OCI-LY1 (cell line): ENCODE data around the gene ENTPD3.

ENCODE experiments used
- H2AFZ ChIP-seq: fragments of 200-600 bp; sonication (generic), shearing (Covaris generic); 2 replicates; pipeline ENCODE4 v1.6.0; 2014; ENCODE audit warnings: antibody characterized with exemption, mild to moderate bottlenecking, low read length
- H3F3A ChIP-seq: fragments of 200-600 bp; sonication (generic), shearing (Covaris generic); 2 replicates; pipeline ENCODE4 v1.6.0; 2014; ENCODE audit warnings: mild to moderate bottlenecking, antibody characterized with exemption, low read length, moderate library complexity; ENCODE audit not compliant: insufficient read depth
- H3K27ac ChIP-seq: fragments of 200-600 bp; sonication (generic); 2 replicates; pipeline ENCODE4 v1.5.1; 2014; ENCODE audit warnings: low read length, mixed run types, mild to moderate bottlenecking, low read depth; ENCODE audit not compliant: poor library complexity, severe bottlenecking
- H3K27me3 ChIP-seq: fragments of 200-600 bp; sonication (generic); 2 replicates; pipeline ENCODE4 v1.6.0; 2014; ENCODE audit warnings: antibody characterized with exemption, mild to moderate bottlenecking, low read length, moderate library complexity; ENCODE audit not compliant: insufficient read depth
- H3K36me3 ChIP-seq: fragments of 200-600 bp; sonication (generic); 2 replicates; pipeline ENCODE4 v1.6.1; 2014; ENCODE audit warnings: mild to moderate bottlenecking, antibody characterized with exemption, low read length, moderate library complexity, mixed read lengths; ENCODE audit not compliant: insufficient read depth
- H3K4me1 ChIP-seq: fragments of 200-600 bp; sonication (generic); 2 replicates; pipeline ENCODE4 v1.5.1; 2014; ENCODE audit warnings: mild to moderate bottlenecking, low read length, moderate library complexity; ENCODE audit not compliant: insufficient read depth, severe bottlenecking
- H3K4me2 ChIP-seq: fragments of 200-600 bp; sonication (generic), shearing (Covaris generic); 2 replicates; pipeline ENCODE4 v1.6.1; 2014; ENCODE audit warnings: low read length
- H3K4me3 ChIP-seq: fragments of 200-600 bp; sonication (generic); 2 replicates; pipeline ENCODE4 v1.5.1; 2014; ENCODE audit warnings: low read length, low read depth, mild to moderate bottlenecking, mixed read lengths; ENCODE audit not compliant: poor library complexity, severe bottlenecking
- H3K79me2 ChIP-seq: fragments of 200-600 bp; shearing (Covaris generic); 2 replicates; pipeline ENCODE4 v1.6.1; 2016; ENCODE audit warnings: mixed run types, low read length, mixed read lengths; ENCODE audit not compliant: insufficient read depth
- H3K9ac ChIP-seq: fragments of 200-600 bp; sonication (generic), shearing (Covaris generic); 2 replicates; pipeline ENCODE4 v1.6.1; 2014; ENCODE audit warnings: mild to moderate bottlenecking, low read length, mixed read lengths
- H3K9me2 ChIP-seq: fragments of 200-600 bp; sonication (generic), shearing (Covaris generic); 2 replicates; pipeline ENCODE4 v1.6.1; 2014; ENCODE audit warnings: low read depth, mild to moderate bottlenecking, low read length, mixed read lengths
- H3K9me3 ChIP-seq: fragments of 200-600 bp; shearing (Covaris generic); 2 replicates; pipeline ENCODE4 v1.6.1; 2014; ENCODE audit warnings: low read length, mixed read lengths
- H4K20me1 ChIP-seq: fragments of 200-600 bp; sonication (generic), shearing (Covaris generic); 2 replicates; pipeline ENCODE4 v1.6.0; 2016; ENCODE audit warnings: mild to moderate bottlenecking, low read length; ENCODE audit not compliant: insufficient read depth
- EZH2 ChIP-seq: fragments of 200-600 bp; sonication (generic), shearing (Covaris generic); IDR thresholded peaks from 2 replicates; pipeline ENCODE4 v1.8.0; 2017; ENCODE audit warnings: borderline replicate concordance, mixed run types, mild to moderate bottlenecking, antibody characterized with exemption, low read length, moderate library complexity, mixed read lengths
- TF ChIP-seq, protein P1 (sequence below): fragments of 200-600 bp; sonication (generic), shearing (Covaris generic); IDR thresholded peaks from 2 replicates; pipeline ENCODE4 v1.5.1; 2017; ENCODE audit warnings: mild to moderate bottlenecking, antibody characterized with exemption, low read length, moderate library complexity, mixed read lengths

ENTPD3 gene

GRCh38 chr3:40470701-40471100, 83.7 kb downstream of the ENTPD3 start:
- TF ChIP-seq, protein P1, sequence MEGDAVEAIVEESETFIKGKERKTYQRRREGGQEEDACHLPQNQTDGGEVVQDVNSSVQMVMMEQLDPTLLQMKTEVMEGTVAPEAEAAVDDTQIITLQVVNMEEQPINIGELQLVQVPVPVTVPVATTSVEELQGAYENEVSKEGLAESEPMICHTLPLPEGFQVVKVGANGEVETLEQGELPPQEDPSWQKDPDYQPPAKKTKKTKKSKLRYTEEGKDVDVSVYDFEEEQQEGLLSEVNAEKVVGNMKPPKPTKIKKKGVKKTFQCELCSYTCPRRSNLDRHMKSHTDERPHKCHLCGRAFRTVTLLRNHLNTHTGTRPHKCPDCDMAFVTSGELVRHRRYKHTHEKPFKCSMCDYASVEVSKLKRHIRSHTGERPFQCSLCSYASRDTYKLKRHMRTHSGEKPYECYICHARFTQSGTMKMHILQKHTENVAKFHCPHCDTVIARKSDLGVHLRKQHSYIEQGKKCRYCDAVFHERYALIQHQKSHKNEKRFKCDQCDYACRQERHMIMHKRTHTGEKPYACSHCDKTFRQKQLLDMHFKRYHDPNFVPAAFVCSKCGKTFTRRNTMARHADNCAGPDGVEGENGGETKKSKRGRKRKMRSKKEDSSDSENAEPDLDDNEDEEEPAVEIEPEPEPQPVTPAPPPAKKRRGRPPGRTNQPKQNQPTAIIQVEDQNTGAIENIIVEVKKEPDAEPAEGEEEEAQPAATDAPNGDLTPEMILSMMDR = no peak
- TF ChIP-seq EZH2 = no peak
- Histone ChIP-seq H2AFZ (no peak overlapping the region), H4K20me1 (no peaks in the 10 kb centered on the region), H3K9me3 (no peaks in the 10 kb centered on the region), H3K36me3 (peaks cover 8% of the 10 kb centered on the region), H3K9ac (no peak overlapping the region), H3K4me2 (no peak overlapping the region), H3K79me2 (no peaks in the 10 kb centered on the region), H3K4me3 (no peak overlapping the region), H3K4me1 (no peaks in the 10 kb centered on the region), H3K27ac (no peak overlapping the region), H3K9me2 (no peaks in the 10 kb centered on the region), H3K27me3 (no peaks in the 10 kb centered on the region), H3F3A (peaks cover 12% of the 10 kb centered on the region)

GRCh38 chr3:40476478-40477470, 89.8 kb downstream of the ENTPD3 start, which contains the start of gene ZNF619:
TSS of gene ZNF619 (plus strand) at chr3:40477122. CDS start at chr3:40477980, 858 bp downstream.
- Histone ChIP-seq H3K36me3 (no peaks in the 10 kb centered on the region), H4K20me1 (no peaks in the 10 kb centered on the region), H3K4me2 (peak within 1 kb of the TSS; percentile 68), H3K27ac (no peak within 1 kb of the TSS), H2AFZ (peak within 1 kb of the TSS; percentile 68), H3K9ac (peak within 1 kb of the TSS; percentile 68), H3K4me3 (peak within 1 kb of the TSS; percentile 68), H3K9me2 (no peaks in the 10 kb centered on the region), H3K79me2 (no peaks in the 10 kb centered on the region), H3F3A (no peaks in the 10 kb centered on the region), H3K9me3 (no peaks in the 10 kb centered on the region), H3K4me1 (peaks cover 13% of the 10 kb centered on the region), H3K27me3 (no peaks in the 10 kb centered on the region)
- no peak for TF ChIP-seq EZH2
- TF ChIP-seq, protein P1 = no peak

GRCh38 chr3:40477666-40478065, 90.7 kb downstream of the ENTPD3 start:
- Histone ChIP-seq H3K9me3 (no peaks in the 10 kb centered on the region), H3K27me3 (no peaks in the 10 kb centered on the region), H3F3A (no peaks in the 10 kb centered on the region), H3K36me3 (no peaks in the 10 kb centered on the region), H3K27ac (no peak overlapping the region), H3K79me2 (no peaks in the 10 kb centered on the region), H3K4me1 (peaks cover 13% of the 10 kb centered on the region), H3K4me2 (peak overlapping the region; percentile 68), H3K9ac (peak overlapping the region; percentile 68; the same call in 1 of the 2 replicates), H4K20me1 (no peaks in the 10 kb centered on the region), H2AFZ (no peak overlapping the region), H3K4me3 (peak overlapping the region; percentile 68), H3K9me2 (no peaks in the 10 kb centered on the region)
- no peak for TF ChIP-seq EZH2
- TF ChIP-seq, protein P1 = no peak
